Stimulated activated CD8-positive, alpha-beta memory T cell treated with anti-CD3 and anti-CD28 coated beads, Interleukin-4, amount 100 ng/mL, for 1 hour (primary cell): ENCODE data around the gene PSMD8.
A peak's percentile ranks its signal among the peaks of the same experiment; 100 is the strongest.

Experiments used
- DNase-seq, 2 donors: peaks; one replicate each; pipeline ENCODE4 v3.0.0-alpha.2; 2020; ENCODE audit warnings: low read depth in 2 of 2, low spot score in 1 of 2

Gene PSMD8

GRCh38 chr19:38386971-38387549 lies 12.7 kb downstream of the PSMD8 start:
- no peak for DNase-seq

DNA sequence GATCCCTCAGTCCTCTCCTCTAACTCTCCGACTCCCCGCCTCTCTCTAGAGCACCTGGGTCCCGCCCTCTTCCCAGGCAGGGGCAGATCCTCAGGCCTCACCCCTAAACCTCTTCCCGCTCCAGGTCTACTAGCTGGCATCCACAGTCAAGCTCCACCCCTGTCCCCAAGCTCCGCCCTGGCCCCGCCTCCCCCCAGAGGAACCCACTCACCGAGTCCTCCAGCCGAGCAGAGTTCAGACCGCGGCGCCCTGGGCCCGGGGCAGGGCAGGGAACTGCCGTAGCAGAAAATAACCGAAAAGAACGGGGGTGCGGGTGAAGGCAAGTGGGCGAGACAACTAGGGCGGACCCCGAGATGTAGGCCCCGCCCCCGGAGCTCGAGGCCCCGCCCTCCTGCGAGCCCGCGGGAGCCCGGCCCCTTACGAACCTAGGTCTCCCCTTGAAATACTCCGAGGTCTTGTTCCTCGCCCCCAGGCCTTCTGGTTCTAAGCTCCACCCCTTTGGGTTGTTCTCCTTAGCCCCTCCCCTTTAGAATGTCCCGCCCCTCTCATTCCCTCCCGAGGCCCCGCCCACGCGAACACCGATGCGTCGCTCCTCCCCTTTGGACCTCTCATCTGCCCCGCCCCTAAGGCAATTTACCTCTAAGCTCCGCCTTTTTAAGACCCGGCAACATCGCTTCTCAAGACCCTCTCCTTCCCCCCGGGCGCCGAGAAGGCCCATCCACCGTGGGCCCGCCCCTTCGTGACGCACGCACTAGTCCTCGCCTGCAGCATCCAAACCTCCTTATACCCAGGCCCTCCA lies 13.4 kb downstream of the PSMD8 start, which contains the start of gene GGN:
GGN (minus strand) TSS at position 485 of the 799 bp plus-strand sequence. CDS start 773 bp downstream, outside the sequence.
- peak; percentile 44 to 54 for DNase-seq

GRCh38 chr19:38388349-38389100 lies 14.2 kb downstream of the PSMD8 start, which contains the start of gene SPRED3:
SPRED3 (plus strand) TSS chr19:38388697; CDS start chr19:38390303, 1,606 bp downstream.
- DNase-seq: no peak

DNA sequence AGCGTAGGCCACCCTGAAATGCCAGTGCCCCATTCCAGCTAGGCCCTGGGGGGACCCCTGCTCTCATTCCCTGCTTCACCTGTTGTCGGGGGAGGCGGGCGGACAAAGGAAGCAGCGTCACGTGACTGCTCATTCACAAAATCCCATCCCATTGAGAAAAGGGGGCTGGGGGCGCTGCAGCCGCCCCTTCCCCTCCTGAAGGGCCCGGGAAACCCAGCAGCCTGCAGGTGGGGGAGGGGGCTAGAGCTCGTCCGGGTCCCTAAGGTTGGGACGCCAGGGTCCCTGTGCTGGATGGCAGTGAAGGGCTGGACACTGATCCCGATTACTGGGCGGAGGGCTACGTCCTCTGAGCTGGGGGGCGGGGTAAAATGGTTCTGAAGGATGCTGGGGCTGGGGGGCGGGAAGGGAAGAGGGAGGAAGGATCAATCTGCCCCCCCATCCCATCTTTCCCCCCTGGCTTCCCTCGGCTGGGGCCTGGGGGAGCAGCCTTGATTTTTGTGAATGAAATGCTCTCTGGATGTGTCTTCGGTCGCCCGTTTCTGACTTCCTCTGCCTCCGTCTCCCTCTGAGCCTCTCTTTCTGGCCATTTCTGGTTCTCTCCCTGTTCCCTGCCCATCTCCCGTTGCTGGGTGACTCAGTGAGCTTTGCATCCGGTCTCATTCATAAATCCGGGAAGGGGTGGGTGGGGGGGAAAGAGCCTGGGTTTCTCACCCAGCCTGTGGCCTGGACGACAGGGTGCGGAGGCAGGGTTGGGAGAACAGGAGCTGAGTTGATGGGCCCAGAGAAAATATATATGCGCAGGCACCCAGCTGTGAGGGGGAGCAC lies 14.9 kb downstream of the PSMD8 start:
- DNase-seq: no peak

DNA sequence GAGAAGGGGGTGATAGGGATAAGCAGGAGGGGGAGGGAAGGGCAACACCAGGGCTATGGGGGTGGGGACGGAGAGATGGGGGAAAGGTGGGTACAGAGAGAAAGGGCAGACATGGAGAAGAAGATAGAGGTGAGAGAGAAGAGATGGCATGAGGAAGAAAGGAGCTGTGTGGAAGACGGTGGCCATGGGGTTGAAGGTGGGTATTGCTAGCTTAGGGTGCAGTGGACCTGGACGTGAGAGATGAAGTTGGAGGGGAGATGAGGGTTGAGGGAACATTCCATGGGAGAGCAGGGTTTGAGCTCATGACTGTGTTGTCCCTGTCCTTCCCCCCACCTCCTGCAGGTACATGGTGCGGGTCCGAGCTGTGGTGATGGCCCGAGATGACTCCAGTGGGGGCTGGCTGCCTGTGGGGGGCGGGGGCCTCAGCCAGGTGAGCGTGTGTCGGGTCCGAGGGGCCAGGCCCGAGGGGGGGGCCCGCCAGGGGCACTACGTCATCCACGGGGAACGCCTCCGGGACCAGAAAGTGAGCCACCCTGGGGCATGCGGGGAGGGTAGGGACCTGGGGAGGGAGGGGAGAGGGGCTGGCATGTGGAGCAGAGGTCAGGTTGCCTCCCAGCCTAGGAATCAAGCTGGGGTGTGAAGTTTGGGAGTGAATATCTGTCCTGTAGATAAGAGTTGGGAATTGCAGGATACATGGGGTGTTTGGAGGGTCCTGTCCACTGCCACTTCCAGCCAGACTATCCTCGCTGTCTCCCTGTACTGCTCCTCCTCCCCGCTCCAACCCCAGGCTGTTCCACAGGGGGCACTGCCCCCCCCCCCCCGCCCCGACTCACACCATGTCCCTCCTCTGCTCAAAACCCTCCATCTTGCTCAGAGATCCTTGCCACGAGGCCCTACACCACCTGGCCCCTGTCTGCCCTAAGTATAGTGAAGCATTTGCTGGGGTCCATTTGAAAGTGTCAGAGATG lies 15.9 kb downstream of the PSMD8 start:
- DNase-seq: no peak

DNA sequence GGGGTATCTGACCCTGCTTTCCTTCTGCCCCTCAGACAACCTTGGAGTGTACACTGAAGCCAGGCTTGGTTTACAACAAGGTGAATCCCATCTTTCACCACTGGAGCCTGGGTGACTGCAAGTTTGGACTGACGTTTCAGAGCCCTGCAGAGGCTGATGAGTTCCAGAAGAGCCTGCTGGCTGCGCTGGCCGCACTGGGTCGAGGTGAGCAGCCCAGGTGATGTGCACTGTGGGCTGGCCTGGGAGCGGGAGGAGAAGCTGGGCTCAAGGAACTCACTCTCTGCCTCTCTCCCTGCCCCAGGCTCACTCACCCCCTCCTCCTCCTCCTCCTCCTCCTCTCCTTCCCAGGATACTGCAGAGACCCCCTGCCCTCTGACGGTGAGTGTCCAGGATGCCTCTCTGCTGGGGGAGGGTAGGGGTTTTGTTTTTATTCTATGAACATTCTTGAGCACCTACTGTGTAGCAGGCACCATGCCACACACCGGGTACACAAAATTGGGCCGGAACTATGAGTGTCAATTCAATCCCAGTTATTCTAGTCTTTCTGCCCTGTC lies 17.6 kb downstream of the PSMD8 start:
- no peak for DNase-seq

GRCh38 chr19:38392707-38393308 lies 18.4 kb downstream of the PSMD8 start:
- DNase-seq: no peak

- peak in 1 of 2 donors; percentile 28 for DNase-seq
Observed at GRCh38 chr19:38394488-38394887, 20.1 kb downstream of the PSMD8 start.

GRCh38 chr19:38395381-38396114 lies 21.2 kb downstream of the PSMD8 start:
- DNase-seq: no peak

GRCh38 chr19:38399081-38399480 lies 24.7 kb downstream of the PSMD8 start:
- no peak for DNase-seq

DNA sequence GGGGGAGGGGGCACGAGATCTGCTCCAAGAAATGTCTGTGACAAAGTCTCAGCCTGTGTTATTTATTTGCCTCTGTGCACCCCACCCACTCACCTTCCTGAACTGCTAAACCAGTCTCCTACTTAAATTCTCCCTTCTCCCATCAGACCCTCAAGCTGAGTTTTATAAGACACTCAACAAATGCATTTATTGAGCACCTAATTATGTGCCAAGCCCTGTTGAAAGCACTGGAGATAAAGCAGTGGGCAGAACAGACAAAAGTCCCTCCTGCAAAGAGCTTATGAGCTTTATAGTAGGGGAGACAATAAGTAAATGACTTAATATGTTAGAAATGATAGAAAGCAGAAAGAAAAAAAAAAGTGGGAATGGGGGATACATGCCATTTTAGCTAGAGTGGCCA lies 25.2 kb downstream of the PSMD8 start:
- no peak for DNase-seq

- no peak for DNase-seq
Observed at GRCh38 chr19:38400361-38400760, 26.0 kb downstream of the PSMD8 start.

- no peak for DNase-seq
Observed at GRCh38 chr19:38401148-38401547, 26.8 kb downstream of the PSMD8 start.

GRCh38 chr19:38402623-38402966 lies 28.2 kb downstream of the PSMD8 start:
- DNase-seq: no peak

DNA sequence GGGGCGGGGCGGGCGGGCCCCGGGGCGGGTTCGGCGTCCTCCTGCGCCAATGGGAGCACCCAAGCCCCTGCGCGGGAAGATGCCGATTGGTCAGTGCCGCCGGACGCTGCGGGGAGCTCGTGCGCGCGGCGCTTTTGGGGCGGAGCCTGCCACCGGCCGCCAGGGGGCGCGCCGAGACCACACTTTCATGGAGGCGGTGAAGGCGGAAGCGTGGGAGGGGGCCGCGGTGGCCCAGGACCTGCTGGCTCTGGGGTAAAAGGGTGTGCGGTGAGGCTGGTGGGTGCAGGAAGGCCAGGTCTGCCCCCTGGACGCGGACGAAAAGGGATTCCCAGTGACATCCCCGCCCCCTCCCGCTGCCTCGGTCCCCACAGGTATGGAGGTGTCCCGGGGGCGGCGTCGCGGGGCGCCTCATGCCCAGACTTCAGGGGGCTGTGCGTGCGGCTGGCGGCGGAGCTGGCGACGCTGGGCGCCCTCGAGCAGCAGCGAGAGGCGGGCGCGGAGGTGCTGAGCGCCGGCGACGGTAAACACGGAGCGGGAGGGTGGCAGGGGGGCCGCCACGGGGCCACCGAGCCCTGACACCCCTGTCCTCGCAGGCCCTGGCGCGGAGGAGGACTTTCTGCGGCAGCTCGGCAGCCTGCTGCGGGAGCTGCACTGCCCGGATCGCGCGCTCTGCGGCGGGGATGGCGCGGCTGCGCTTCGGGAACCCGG lies 28.8 kb downstream of the PSMD8 start, which contains the start of gene FAM98C:
FAM98C (plus strand) TSS at position 127 of the 708 bp plus-strand sequence; CDS start at position 188, 61 bp downstream.
- DNase-seq: peak; percentile 93 to 94

- no peak for DNase-seq
Observed at GRCh38 chr19:38404858-38405257, 30.5 kb downstream of the PSMD8 start.

- no peak for DNase-seq
Observed at GRCh38 chr19:38405276-38405675, 30.9 kb downstream of the PSMD8 start.
